Measurements from ENCODE around the gene USP9X.
"Not testable (repeated sequence)": the region's sequence is repeated elsewhere in the genome, so short reads cannot be mapped to it uniquely, and the experiment has no call there.

Gene USP9X

GRCh38 chrX:41127477-41128192 is 42.4 kb downstream of the USP9X start:
- no peak for DNase-seq

GRCh38 chrX:41128955-41129354 is 43.7 kb downstream of the USP9X start:
- DNase-seq = no peak

- DNase-seq = no peak
Observed at GRCh38 chrX:41131766-41132165, 46.5 kb downstream of the USP9X start.

GRCh38 chrX:41133551-41133950 is 48.3 kb downstream of the USP9X start:
- no peak for DNase-seq

GRCh38 chrX:41137589-41137988 is 52.3 kb downstream of the USP9X start:
- DNase-seq = no peak

GRCh38 chrX:41142130-41142910 is 57.1 kb downstream of the USP9X start:
- no peak for DNase-seq

- no peak for DNase-seq
Observed at GRCh38 chrX:41144873-41145272, 59.6 kb downstream of the USP9X start.

GRCh38 chrX:41145920-41146608 is 60.8 kb downstream of the USP9X start:
- no peak for DNase-seq

- DNase-seq = no peak
Observed at GRCh38 chrX:41148553-41148952, 63.3 kb downstream of the USP9X start.

- DNase-seq = no peak
Observed at GRCh38 chrX:41150043-41150442, 64.8 kb downstream of the USP9X start.

- DNase-seq = not testable (repeated sequence)
Observed at GRCh38 chrX:41151726-41152125, 66.5 kb downstream of the USP9X start.

- no peak for DNase-seq
Observed at GRCh38 chrX:41152221-41152620, 67.0 kb downstream of the USP9X start.

- DNase-seq = no peak
Observed at GRCh38 chrX:41153448-41153847, 68.2 kb downstream of the USP9X start.

- DNase-seq = no peak
Observed at GRCh38 chrX:41153957-41154356, 68.7 kb downstream of the USP9X start.

GRCh38 chrX:41164449-41164848 is 79.2 kb downstream of the USP9X start:
- no peak for DNase-seq

GRCh38 chrX:41167888-41168287 is 82.6 kb downstream of the USP9X start:
- DNase-seq = no peak

GRCh38 chrX:41176263-41176662 is 91.0 kb downstream of the USP9X start:
- DNase-seq = no peak

GRCh38 chrX:41177297-41177696 is 92.1 kb downstream of the USP9X start:
- DNase-seq = no peak

GRCh38 chrX:41178201-41178600 is 93.0 kb downstream of the USP9X start:
- peak in 1 of 2 donors; percentile 34 for DNase-seq

- peak; percentile 58 to 64 for DNase-seq
Observed at GRCh38 chrX:41180194-41180908, 95.1 kb downstream of the USP9X start.

GRCh38 chrX:41184312-41184711 is 99.1 kb downstream of the USP9X start:
- DNase-seq = peak in 1 of 2 donors; percentile 1

- not testable (repeated sequence) for DNase-seq
Observed at GRCh38 chrX:41186946-41187345, 101.7 kb downstream of the USP9X start.

GRCh38 chrX:41189156-41189555 is 103.9 kb downstream of the USP9X start:
- no peak for DNase-seq

Measured in CD4-positive, alpha-beta T cell treated with Interferon alpha-2 for 1 hour (primary cell).